ENCODE data around the gene STPG3.

DNA sequence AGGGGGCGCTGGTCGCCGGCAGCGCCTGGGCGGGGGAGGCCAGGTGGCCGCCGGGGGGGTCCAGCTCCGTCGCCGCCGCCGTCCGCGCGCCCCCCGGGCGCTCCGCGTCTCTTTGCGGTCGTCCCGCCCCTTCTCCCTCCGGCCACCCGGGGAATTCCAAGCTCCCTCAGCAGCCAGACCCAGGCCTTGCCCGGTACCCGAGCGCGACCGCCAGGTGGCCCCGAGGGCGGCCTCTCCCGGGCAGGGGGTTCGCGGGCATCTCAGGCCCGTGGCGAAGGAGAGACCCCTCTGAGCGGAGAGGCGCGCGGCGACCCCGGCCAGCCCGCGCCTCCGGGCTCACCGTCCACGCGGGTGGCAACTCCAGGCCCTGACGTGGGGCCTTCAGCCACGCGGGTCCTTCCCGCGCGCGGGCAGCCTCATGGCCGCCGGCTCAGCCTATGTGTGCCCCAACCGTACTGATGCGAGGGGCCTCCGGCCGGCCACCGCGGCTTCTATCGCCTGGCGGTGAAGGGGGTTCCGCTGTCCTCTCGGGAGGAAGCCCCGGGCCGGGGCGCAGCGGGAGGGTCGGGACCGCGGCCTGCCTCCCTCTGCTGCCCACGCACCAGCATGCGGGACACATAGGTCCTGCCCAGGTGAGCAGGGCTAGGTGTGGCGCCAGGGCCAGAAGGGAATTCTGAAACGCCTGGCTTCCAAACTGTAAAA lies 51.5 kb downstream of the STPG3 start:
- no peak for TF ChIP-seq SUZ12 (IDR thresholded peaks at IDR 0.05; ENCODE audit: extremely low read depth, insufficient read depth, insufficient read length)
- no peak for TF ChIP-seq ZNF274 (IDR thresholded peaks at IDR 0.05; ENCODE audit: low read depth, low read length)
